K562 (cell line): ENCODE results near the gene ST14.

ENCODE experiments used
- COPS2 ChIP-seq: fragments of 450-650 bp; conservative IDR thresholded peaks from 2 replicates; pipeline ENCODE4 v1.6.1; 2016; ENCODE audit warnings: mild to moderate bottlenecking, moderate library complexity
- E2F3 ChIP-seq: fragments of 250-450 bp; sonication (Bioruptor Pico); IDR thresholded peaks from 2 replicates; pipeline ENCODE4 v1.4.0; 2020; ENCODE audit warnings: mild to moderate bottlenecking
- ESRRA ChIP-seq: fragments of 450-650 bp; IDR thresholded peaks from 2 replicates; pipeline ENCODE4 v1.6.1; 2014; ENCODE audit warnings: low read depth, mild to moderate bottlenecking, moderate library complexity, borderline replicate concordance
- HDGF ChIP-seq: fragments of 450-650 bp; IDR thresholded peaks from 2 replicates; pipeline ENCODE4 v1.6.1; 2016
- HSF4 ChIP-seq: fragments of 250-450 bp; sonication (Bioruptor Pico); IDR thresholded peaks from 2 replicates; pipeline ENCODE4 v2.1.2; 2022; ENCODE audit warnings: mild to moderate bottlenecking, moderate library complexity, borderline replicate concordance
- MAFK ChIP-seq: IDR thresholded peaks from 2 replicates; pipeline ENCODE4 v1.6.1; 2011; ENCODE audit warnings: low read length, improper control_type of control experiment
- PHF8 ChIP-seq: fragments of 200-600 bp; sonication (generic); IDR thresholded peaks from 2 replicates; pipeline ENCODE4 v1.6.1; 2012; ENCODE audit warnings: mixed run types, mild to moderate bottlenecking, inconsistent platforms, low read length, moderate library complexity, borderline replicate concordance
- POLR2A ChIP-seq: fragments of 450-650 bp; conservative IDR thresholded peaks from 2 replicates; pipeline ENCODE4 v1.6.1; 2016
- RBM39 ChIP-seq: fragments of 200-400 bp; formaldehyde crosslinking; optimal IDR thresholded peaks from 2 replicates; pipeline ENCODE3; 2018; ENCODE audit warnings: low read depth, low read length
- TCF7 ChIP-seq: sonication (generic); IDR thresholded peaks from 2 replicates; pipeline ENCODE4 v1.6.1; 2016; ENCODE audit warnings: antibody characterized with exemption, borderline replicate concordance
- ZNF121 ChIP-seq: sonication (generic); formaldehyde crosslinking; conservative IDR thresholded peaks from 2 replicates; pipeline ENCODE4 v1.8.0; 2022; ENCODE audit warnings: missing genetic modification reagents
- TF ChIP-seq, protein P1 (sequence below), 3 experiments: IDR thresholded peaks in 2 of 3; conservative IDR thresholded peaks in 1 of 3; 2 replicates each; pipeline ENCODE4 v1.5.1; 2011 to 2012; ENCODE audit warnings: low read length in 3 of 3, mild to moderate bottlenecking in 3 of 3, control low read depth in 2 of 3, improper control_type of control experiment in 1 of 3, inconsistent platforms in 1 of 3, low read depth in 1 of 3, mixed read lengths in 1 of 3, moderate library complexity in 1 of 3; ENCODE audit not compliant: insufficient read depth in 2 of 3

DNA sequence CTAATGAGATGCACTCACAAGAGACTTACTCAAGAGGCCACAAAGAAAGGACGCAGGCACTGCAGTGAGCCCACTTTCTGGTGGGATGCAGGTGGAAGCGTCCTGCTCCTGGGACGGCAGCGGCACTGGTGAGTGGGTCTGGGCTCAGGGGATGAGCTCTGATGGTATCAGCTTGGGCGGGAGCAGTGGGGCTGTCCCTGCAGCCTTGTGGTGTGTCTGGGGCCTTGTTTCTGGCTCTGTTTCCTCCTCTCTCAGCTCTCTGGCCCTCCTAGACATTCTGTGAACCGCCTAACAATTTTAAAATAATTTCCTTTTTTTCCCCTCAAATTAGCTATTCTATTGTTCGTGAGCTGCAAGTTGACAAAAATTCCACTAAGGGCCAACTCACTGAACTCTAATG lies 8.8 kb upstream of the ST14 start:
- TF ChIP-seq E2F3 (CRISPR knock-in tag), result no peak
- no peak for TF ChIP-seq ZNF121
- no peak for TF ChIP-seq POLR2A
- TF ChIP-seq RBM39, result no peak
- no peak for TF ChIP-seq ESRRA
- TF ChIP-seq COPS2, result no peak
- TF ChIP-seq TCF7, result no peak
- TF ChIP-seq HDGF, result no peak
- no peak for TF ChIP-seq PHF8
- TF ChIP-seq, protein P1, sequence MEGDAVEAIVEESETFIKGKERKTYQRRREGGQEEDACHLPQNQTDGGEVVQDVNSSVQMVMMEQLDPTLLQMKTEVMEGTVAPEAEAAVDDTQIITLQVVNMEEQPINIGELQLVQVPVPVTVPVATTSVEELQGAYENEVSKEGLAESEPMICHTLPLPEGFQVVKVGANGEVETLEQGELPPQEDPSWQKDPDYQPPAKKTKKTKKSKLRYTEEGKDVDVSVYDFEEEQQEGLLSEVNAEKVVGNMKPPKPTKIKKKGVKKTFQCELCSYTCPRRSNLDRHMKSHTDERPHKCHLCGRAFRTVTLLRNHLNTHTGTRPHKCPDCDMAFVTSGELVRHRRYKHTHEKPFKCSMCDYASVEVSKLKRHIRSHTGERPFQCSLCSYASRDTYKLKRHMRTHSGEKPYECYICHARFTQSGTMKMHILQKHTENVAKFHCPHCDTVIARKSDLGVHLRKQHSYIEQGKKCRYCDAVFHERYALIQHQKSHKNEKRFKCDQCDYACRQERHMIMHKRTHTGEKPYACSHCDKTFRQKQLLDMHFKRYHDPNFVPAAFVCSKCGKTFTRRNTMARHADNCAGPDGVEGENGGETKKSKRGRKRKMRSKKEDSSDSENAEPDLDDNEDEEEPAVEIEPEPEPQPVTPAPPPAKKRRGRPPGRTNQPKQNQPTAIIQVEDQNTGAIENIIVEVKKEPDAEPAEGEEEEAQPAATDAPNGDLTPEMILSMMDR (IDR thresholded peaks at IDR 0.05 in 2 of 3, conservative IDR thresholded peaks at IDR 0.05 in 1 of 3; ENCODE audit: insufficient read depth in 2 of 3, low read depth in 1 of 3, low read length in 3 of 3), result no peak
- TF ChIP-seq HSF4 (CRISPR knock-in tag), result no peak
- no peak for TF ChIP-seq MAFK
